ENCODE measurements around the gene CUL2.
A peak's percentile ranks its signal among the peaks of the same experiment; 100 is the strongest.

Gene CUL2

GRCh38 chr10:35020481-35020880 lies 69.7 kb downstream of the CUL2 start:
- Histone ChIP-seq H3K36me3 (ENCODE audit: control insufficient read depth, insufficient read depth, low read length) (peaks cover 39% of the 10 kb centered on the region), H3K27ac (ENCODE audit: low read depth, low read length) (no peak overlapping the region), H3K4me3 (ENCODE audit: low read depth, low read length) (no peak overlapping the region), H3K9ac (ENCODE audit: low read depth, low read length) (no peak overlapping the region), H3K9me3 (ENCODE audit: control insufficient read depth, insufficient read depth, low read length) (no peaks in the 10 kb centered on the region), H3K4me1 (ENCODE audit: control insufficient read depth, insufficient read depth, low read length) (no peaks in the 10 kb centered on the region), H3K27me3 (ENCODE audit: control insufficient read depth, insufficient read depth, low read length) (no peaks in the 10 kb centered on the region)

- Histone ChIP-seq H3K27me3 (ENCODE audit: control insufficient read depth, insufficient read depth, low read length) (no peaks in the 10 kb centered on the region), H3K4me3 (ENCODE audit: low read depth, low read length) (no peak overlapping the region), H3K9me3 (ENCODE audit: control insufficient read depth, insufficient read depth, low read length) (no peaks in the 10 kb centered on the region), H3K9ac (ENCODE audit: low read depth, low read length) (no peak overlapping the region), H3K27ac (ENCODE audit: low read depth, low read length) (no peak overlapping the region), H3K4me1 (ENCODE audit: control insufficient read depth, insufficient read depth, low read length) (no peaks in the 10 kb centered on the region), H3K36me3 (ENCODE audit: control insufficient read depth, insufficient read depth, low read length) (peaks cover 32% of the 10 kb centered on the region)
Observed at GRCh38 chr10:35019041-35020024, 70.8 kb downstream of the CUL2 start.

- H3K27ac ChIP-seq (ENCODE audit: low read depth, low read length): no peak overlapping the region
- H3K4me3 ChIP-seq (ENCODE audit: low read depth, low read length): no peak overlapping the region
- H3K9ac ChIP-seq (ENCODE audit: low read depth, low read length): no peak overlapping the region
- no peaks in the 10 kb centered on the region for H3K27me3 ChIP-seq (ENCODE audit: control insufficient read depth, insufficient read depth, low read length)
- H3K4me1 ChIP-seq (ENCODE audit: control insufficient read depth, insufficient read depth, low read length): peaks cover 6% of the 10 kb centered on the region
- H3K9me3 ChIP-seq (ENCODE audit: control insufficient read depth, insufficient read depth, low read length): no peaks in the 10 kb centered on the region
- peaks cover 19% of the 10 kb centered on the region for H3K36me3 ChIP-seq (ENCODE audit: control insufficient read depth, insufficient read depth, low read length)
Observed at GRCh38 chr10:35017608-35018007, 72.5 kb downstream of the CUL2 start.

DNA sequence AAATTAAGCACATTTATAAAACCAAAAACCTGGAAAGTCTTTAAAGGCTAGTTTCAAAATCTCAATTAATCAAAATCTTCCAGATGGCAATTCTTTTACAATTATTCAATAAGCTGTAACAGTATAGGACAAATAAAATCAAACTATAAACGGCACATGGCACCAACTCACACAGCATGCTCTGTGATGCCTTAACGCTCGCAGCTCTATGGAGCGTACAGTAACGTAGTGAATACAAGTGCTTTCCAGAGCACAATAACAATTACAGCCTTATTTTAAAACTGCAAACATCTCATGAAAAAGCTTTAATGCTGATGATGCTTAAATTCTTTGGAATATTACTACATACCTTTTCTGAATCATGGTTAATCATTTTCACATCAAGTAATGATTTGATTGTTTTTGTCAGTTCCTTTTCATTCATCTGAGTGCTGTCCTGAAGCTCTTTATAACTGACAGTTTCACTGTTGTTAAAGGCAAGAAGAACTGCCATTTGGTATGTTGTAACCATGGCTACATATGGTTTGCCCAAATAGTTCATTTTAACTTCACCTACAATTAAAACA lies 74.2 kb downstream of the CUL2 start:
- peaks cover 18% of the 10 kb centered on the region for H3K36me3 ChIP-seq (ENCODE audit: control insufficient read depth, insufficient read depth, low read length)
- H3K27ac ChIP-seq (ENCODE audit: low read depth, low read length): no peak overlapping the region
- no peaks in the 10 kb centered on the region for H3K9me3 ChIP-seq (ENCODE audit: control insufficient read depth, insufficient read depth, low read length)
- H3K4me3 ChIP-seq (ENCODE audit: low read depth, low read length): no peak overlapping the region
- H3K27me3 ChIP-seq (ENCODE audit: control insufficient read depth, insufficient read depth, low read length): no peaks in the 10 kb centered on the region
- H3K4me1 ChIP-seq (ENCODE audit: control insufficient read depth, insufficient read depth, low read length): peaks cover 16% of the 10 kb centered on the region
- H3K9ac ChIP-seq (ENCODE audit: low read depth, low read length): no peak overlapping the region

GRCh38 chr10:35012781-35013180 lies 77.4 kb downstream of the CUL2 start:
- Histone ChIP-seq H3K9ac (ENCODE audit: low read depth, low read length) (no peak overlapping the region), H3K27ac (ENCODE audit: low read depth, low read length) (peak overlapping the region; percentile 37), H3K4me3 (ENCODE audit: low read depth, low read length) (no peak overlapping the region), H3K9me3 (ENCODE audit: control insufficient read depth, insufficient read depth, low read length) (no peaks in the 10 kb centered on the region), H3K4me1 (ENCODE audit: control insufficient read depth, insufficient read depth, low read length) (peaks cover 16% of the 10 kb centered on the region), H3K36me3 (ENCODE audit: control insufficient read depth, insufficient read depth, low read length) (peaks cover 28% of the 10 kb centered on the region), H3K27me3 (ENCODE audit: control insufficient read depth, insufficient read depth, low read length) (no peaks in the 10 kb centered on the region)

GRCh38 chr10:35011771-35012191 lies 78.4 kb downstream of the CUL2 start:
- no peak overlapping the region for H3K27ac ChIP-seq (ENCODE audit: low read depth, low read length)
- no peak overlapping the region for H3K4me3 ChIP-seq (ENCODE audit: low read depth, low read length)
- H3K36me3 ChIP-seq (ENCODE audit: control insufficient read depth, insufficient read depth, low read length): peaks cover 28% of the 10 kb centered on the region
- H3K9me3 ChIP-seq (ENCODE audit: control insufficient read depth, insufficient read depth, low read length): no peaks in the 10 kb centered on the region
- H3K4me1 ChIP-seq (ENCODE audit: control insufficient read depth, insufficient read depth, low read length): peaks cover 16% of the 10 kb centered on the region
- H3K27me3 ChIP-seq (ENCODE audit: control insufficient read depth, insufficient read depth, low read length): no peaks in the 10 kb centered on the region
- H3K9ac ChIP-seq (ENCODE audit: low read depth, low read length): no peak overlapping the region

DNA sequence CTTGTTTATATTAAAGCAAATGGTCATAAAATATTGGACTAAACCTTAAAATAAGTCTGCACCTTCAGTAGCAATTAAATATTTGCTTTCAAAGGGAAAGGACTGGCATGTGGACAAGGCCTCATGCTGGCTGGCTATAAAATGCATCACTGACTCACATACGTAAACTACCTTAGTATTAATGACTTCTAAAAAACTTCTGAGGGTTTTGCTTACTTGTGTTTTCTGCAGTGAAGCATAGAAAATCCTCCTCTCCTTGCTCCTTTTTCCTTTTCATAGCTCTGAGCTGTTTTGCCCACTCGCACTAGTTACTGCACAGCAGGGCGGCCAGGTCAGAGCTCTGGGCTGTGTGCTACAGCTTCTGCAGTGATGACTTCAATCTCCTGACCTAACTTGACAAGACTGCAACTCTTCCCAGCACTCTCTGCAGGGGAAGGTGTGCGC lies 82.3 kb downstream of the CUL2 start:
- Histone ChIP-seq H3K9me3 (ENCODE audit: control insufficient read depth, insufficient read depth, low read length) (no peaks in the 10 kb centered on the region), H3K9ac (ENCODE audit: low read depth, low read length) (no peak overlapping the region), H3K36me3 (ENCODE audit: control insufficient read depth, insufficient read depth, low read length) (peaks cover 17% of the 10 kb centered on the region), H3K4me1 (ENCODE audit: control insufficient read depth, insufficient read depth, low read length) (peaks cover 20% of the 10 kb centered on the region), H3K27ac (ENCODE audit: low read depth, low read length) (peak overlapping the region; percentile 1), H3K27me3 (ENCODE audit: control insufficient read depth, insufficient read depth, low read length) (no peaks in the 10 kb centered on the region), H3K4me3 (ENCODE audit: low read depth, low read length) (no peak overlapping the region)

DNA sequence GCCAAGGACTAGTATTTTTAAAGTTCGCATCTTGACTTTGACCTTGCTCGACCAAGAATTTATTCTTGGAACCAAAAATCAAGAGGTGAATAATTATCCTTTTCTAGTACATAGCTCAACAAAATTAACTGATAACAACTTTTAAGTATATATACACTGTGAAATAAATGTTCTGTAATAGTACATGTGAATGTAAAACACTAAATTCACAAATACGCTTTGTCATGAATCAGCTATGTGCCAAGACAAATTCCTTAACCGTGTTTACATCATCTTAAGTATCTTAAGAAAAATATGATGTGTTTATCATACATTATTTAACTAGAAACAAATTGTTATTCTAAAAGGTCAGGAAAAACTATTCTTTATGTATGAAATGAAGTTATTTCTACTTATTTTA lies 83.3 kb downstream of the CUL2 start:
- Histone ChIP-seq H3K27me3 (ENCODE audit: control insufficient read depth, insufficient read depth, low read length) (no peaks in the 10 kb centered on the region), H3K4me1 (ENCODE audit: control insufficient read depth, insufficient read depth, low read length) (peaks cover 10% of the 10 kb centered on the region), H3K27ac (ENCODE audit: low read depth, low read length) (no peak overlapping the region), H3K9ac (ENCODE audit: low read depth, low read length) (no peak overlapping the region), H3K9me3 (ENCODE audit: control insufficient read depth, insufficient read depth, low read length) (no peaks in the 10 kb centered on the region), H3K4me3 (ENCODE audit: low read depth, low read length) (no peak overlapping the region), H3K36me3 (ENCODE audit: control insufficient read depth, insufficient read depth, low read length) (peaks cover 15% of the 10 kb centered on the region)

DNA sequence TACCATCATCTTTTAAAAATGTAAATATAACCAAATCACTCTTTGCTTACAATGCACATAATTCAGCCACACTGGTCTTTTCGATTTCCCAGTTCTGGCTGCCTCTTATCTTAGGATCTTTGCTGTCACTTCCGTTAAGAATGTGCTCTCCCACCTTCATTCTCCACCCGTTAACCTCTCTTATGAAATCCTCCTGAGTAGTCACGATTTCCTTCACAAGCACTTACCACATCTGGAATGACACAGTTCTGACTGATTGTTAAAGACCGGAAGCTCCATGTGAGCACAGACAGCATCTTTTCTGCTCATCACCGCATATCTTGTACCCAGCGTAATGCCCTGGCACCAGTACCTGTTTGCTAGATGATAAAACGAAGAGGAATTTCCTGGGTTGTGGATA lies 84.3 kb downstream of the CUL2 start:
- H3K9ac ChIP-seq (ENCODE audit: low read depth, low read length): no peak overlapping the region
- no peaks in the 10 kb centered on the region for H3K27me3 ChIP-seq (ENCODE audit: control insufficient read depth, insufficient read depth, low read length)
- H3K4me1 ChIP-seq (ENCODE audit: control insufficient read depth, insufficient read depth, low read length): peaks cover 8% of the 10 kb centered on the region
- no peak overlapping the region for H3K27ac ChIP-seq (ENCODE audit: low read depth, low read length)
- H3K36me3 ChIP-seq (ENCODE audit: control insufficient read depth, insufficient read depth, low read length): peaks cover 9% of the 10 kb centered on the region; the same call in 1 of the 2 replicates
- H3K4me3 ChIP-seq (ENCODE audit: low read depth, low read length): no peak overlapping the region
- H3K9me3 ChIP-seq (ENCODE audit: control insufficient read depth, insufficient read depth, low read length): no peaks in the 10 kb centered on the region

DNA sequence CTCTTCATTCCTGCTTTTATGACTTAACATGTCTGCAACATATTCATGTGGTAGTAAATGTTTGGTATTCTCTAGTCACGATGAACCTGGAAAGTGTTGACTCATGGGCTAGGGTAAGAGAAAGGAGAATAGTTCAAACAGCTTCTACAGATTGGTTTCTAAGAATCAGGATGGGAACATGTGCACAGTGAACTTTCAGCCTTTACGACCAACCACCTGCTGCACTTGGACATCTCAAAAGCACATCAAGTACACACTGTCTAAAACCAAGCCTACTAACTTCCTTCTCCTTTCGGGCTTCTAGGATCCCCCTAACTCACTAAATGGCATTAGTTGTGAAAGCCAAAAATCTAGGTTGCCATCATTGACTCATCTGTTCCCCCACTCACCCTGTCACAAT lies 85.5 kb downstream of the CUL2 start:
- 0 out of 2 replicates have a peak, but pooled peaks cover 5% of the 10 kb centered on the region for H3K36me3 ChIP-seq (ENCODE audit: control insufficient read depth, insufficient read depth, low read length)
- no peak overlapping the region for H3K9ac ChIP-seq (ENCODE audit: low read depth, low read length)
- no peak overlapping the region for H3K4me3 ChIP-seq (ENCODE audit: low read depth, low read length)
- no peaks in the 10 kb centered on the region for H3K27me3 ChIP-seq (ENCODE audit: control insufficient read depth, insufficient read depth, low read length)
- H3K4me1 ChIP-seq (ENCODE audit: control insufficient read depth, insufficient read depth, low read length): peaks cover 8% of the 10 kb centered on the region
- no peak overlapping the region for H3K27ac ChIP-seq (ENCODE audit: low read depth, low read length)
- no peaks in the 10 kb centered on the region for H3K9me3 ChIP-seq (ENCODE audit: control insufficient read depth, insufficient read depth, low read length)

- no peaks in the 10 kb centered on the region for H3K9me3 ChIP-seq (ENCODE audit: control insufficient read depth, insufficient read depth, low read length)
- H3K36me3 ChIP-seq (ENCODE audit: control insufficient read depth, insufficient read depth, low read length): no peaks in the 10 kb centered on the region
- no peaks in the 10 kb centered on the region for H3K27me3 ChIP-seq (ENCODE audit: control insufficient read depth, insufficient read depth, low read length)
- H3K9ac ChIP-seq (ENCODE audit: low read depth, low read length): no peak overlapping the region
- H3K4me1 ChIP-seq (ENCODE audit: control insufficient read depth, insufficient read depth, low read length): peaks cover 8% of the 10 kb centered on the region
- H3K27ac ChIP-seq (ENCODE audit: low read depth, low read length): peak overlapping the region; percentile 66
- no peak overlapping the region for H3K4me3 ChIP-seq (ENCODE audit: low read depth, low read length)
Observed at GRCh38 chr10:35003906-35004305, 86.2 kb downstream of the CUL2 start.
